DOHH2 (cell line): ENCODE measurements around the gene DMXL1.
"Not testable (repeated sequence)": the region's sequence is repeated elsewhere in the genome, so short reads cannot be mapped to it uniquely, and the experiment has no call there.

Experiments
- H3F3A ChIP-seq: fragments of 200-600 bp; sonication (generic), shearing (Covaris generic); 2 replicates; pipeline ENCODE4 v1.6.0; 2016; ENCODE audit warnings: antibody characterized with exemption, mild to moderate bottlenecking; ENCODE audit not compliant: control insufficient read depth, insufficient read depth
- H3K27ac ChIP-seq: fragments of 200-600 bp; sonication (generic); 2 replicates; pipeline ENCODE4 v1.5.1; 2014; ENCODE audit warnings: low read depth, mild to moderate bottlenecking, low read length, moderate library complexity
- H3K27me3 ChIP-seq: fragments of 200-600 bp; sonication (generic); 2 replicates; pipeline ENCODE4 v1.6.1; 2014; ENCODE audit warnings: mild to moderate bottlenecking, low read length, mixed read lengths; ENCODE audit not compliant: control insufficient read depth
- H3K36me3 ChIP-seq: fragments of 200-600 bp; sonication (generic); 2 replicates; pipeline ENCODE4 v1.6.1; 2014; ENCODE audit warnings: mild to moderate bottlenecking, low read length, moderate library complexity, mixed read lengths; ENCODE audit not compliant: control insufficient read depth
- H3K4me1 ChIP-seq: fragments of 200-600 bp; sonication (generic); 2 replicates; pipeline ENCODE4 v1.6.1; 2014; ENCODE audit warnings: mild to moderate bottlenecking, low read length, mixed read lengths; ENCODE audit not compliant: control insufficient read depth
- H3K4me2 ChIP-seq: fragments of 200-600 bp; sonication (generic); 2 replicates; pipeline ENCODE4 v1.6.0; 2014; ENCODE audit warnings: mild to moderate bottlenecking, low read length, moderate library complexity
- H3K4me3 ChIP-seq: fragments of 200-600 bp; sonication (generic); 2 replicates; pipeline ENCODE4 v1.5.1; 2014; ENCODE audit warnings: mild to moderate bottlenecking, low read length, mixed read lengths
- H3K79me2 ChIP-seq: fragments of 200-600 bp; sonication (generic); 2 replicates; pipeline ENCODE4 v1.6.1; 2014; ENCODE audit warnings: mild to moderate bottlenecking, low read length, mixed read lengths; ENCODE audit not compliant: control insufficient read depth
- H3K9me2 ChIP-seq: fragments of 200-600 bp; sonication (generic); replicated peaks from 2 replicates; pipeline ENCODE4 v1.6.1; 2014; ENCODE audit warnings: mild to moderate bottlenecking, low read length, mixed read lengths; ENCODE audit not compliant: control insufficient read depth
- H3K9me3 ChIP-seq: fragments of 200-600 bp; sonication (generic); 2 replicates; pipeline ENCODE4 v1.6.1; 2014; ENCODE audit warnings: antibody characterized with exemption, low read length, mixed read lengths; ENCODE audit not compliant: control insufficient read depth, insufficient read depth
- H4K20me1 ChIP-seq: fragments of 200-600 bp; sonication (generic); 2 replicates; pipeline ENCODE4 v1.6.0; 2014; ENCODE audit warnings: low read depth, mild to moderate bottlenecking, antibody characterized with exemption, low read length, moderate library complexity; ENCODE audit not compliant: control insufficient read depth, insufficient read depth
- EZH2phosphoT487 ChIP-seq: fragments of 200-600 bp; sonication (generic); IDR thresholded peaks from 2 replicates; pipeline ENCODE4 v1.6.1; 2017; ENCODE audit warnings: borderline replicate concordance, mild to moderate bottlenecking, antibody characterized with exemption, low read length, moderate library complexity, mixed read lengths
- TF ChIP-seq, protein P1 (sequence below): fragments of 200-600 bp; sonication (generic); IDR thresholded peaks from one replicate; pipeline ENCODE4 v1.5.1; 2014; ENCODE audit warnings: antibody characterized with exemption, mild to moderate bottlenecking, low read depth, low read length; ENCODE audit not compliant: poor library complexity, severe bottlenecking

Gene DMXL1

DNA sequence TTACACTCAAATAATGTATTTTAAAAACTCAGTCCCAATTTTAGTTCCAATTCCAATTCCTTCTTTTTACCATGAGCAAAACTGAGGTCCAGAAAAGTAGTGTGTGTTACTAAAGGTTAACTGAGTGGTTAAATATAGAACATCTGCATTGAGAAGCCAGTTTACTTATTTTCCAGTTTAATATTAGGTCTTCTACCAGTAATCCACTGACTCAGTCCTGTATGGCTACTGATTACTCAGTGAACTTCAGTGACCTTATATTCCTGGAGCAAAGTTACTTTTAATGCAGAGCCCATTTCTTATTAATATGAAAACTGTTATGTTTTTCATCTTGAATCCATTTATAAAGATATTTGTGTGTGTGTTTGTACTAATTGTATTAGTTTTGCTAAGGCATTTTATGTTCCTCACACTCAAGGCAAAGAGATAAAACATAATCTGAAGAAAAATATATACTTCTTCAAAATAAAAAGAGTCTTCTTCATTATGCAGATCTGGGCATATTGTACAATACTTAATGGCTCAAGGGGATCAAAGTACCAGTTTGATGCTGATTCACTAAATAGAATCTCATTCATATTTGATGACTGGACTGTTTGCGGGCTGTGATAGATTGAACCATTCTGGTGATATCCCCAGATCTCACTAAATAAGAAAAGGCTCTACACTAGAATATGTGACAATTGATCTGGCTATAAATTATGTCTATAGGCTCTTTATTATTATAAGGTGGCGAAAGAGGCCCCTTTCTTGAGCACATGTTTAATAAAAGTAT is 60.8 kb downstream of the DMXL1 start:
- Histone ChIP-seq H3K4me1 (no peaks in the 10 kb centered on the region), H3K9me3 (peaks cover 12% of the 10 kb centered on the region; the same call in 1 of the 2 replicates), H3K4me3 (no peak overlapping the region), H3K9me2 (no peaks in the 10 kb centered on the region), H3K27me3 (no peaks in the 10 kb centered on the region), H3K4me2 (no peak overlapping the region), H4K20me1 (no peaks in the 10 kb centered on the region), H3K27ac (no peak overlapping the region), H3F3A (no peaks in the 10 kb centered on the region; the same call in 1 of the 2 replicates), H3K79me2 (no peaks in the 10 kb centered on the region), H3K36me3 (peaks cover 55% of the 10 kb centered on the region)
- TF ChIP-seq, protein P1, sequence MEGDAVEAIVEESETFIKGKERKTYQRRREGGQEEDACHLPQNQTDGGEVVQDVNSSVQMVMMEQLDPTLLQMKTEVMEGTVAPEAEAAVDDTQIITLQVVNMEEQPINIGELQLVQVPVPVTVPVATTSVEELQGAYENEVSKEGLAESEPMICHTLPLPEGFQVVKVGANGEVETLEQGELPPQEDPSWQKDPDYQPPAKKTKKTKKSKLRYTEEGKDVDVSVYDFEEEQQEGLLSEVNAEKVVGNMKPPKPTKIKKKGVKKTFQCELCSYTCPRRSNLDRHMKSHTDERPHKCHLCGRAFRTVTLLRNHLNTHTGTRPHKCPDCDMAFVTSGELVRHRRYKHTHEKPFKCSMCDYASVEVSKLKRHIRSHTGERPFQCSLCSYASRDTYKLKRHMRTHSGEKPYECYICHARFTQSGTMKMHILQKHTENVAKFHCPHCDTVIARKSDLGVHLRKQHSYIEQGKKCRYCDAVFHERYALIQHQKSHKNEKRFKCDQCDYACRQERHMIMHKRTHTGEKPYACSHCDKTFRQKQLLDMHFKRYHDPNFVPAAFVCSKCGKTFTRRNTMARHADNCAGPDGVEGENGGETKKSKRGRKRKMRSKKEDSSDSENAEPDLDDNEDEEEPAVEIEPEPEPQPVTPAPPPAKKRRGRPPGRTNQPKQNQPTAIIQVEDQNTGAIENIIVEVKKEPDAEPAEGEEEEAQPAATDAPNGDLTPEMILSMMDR: no peak
- TF ChIP-seq EZH2phosphoT487: no peak

DNA sequence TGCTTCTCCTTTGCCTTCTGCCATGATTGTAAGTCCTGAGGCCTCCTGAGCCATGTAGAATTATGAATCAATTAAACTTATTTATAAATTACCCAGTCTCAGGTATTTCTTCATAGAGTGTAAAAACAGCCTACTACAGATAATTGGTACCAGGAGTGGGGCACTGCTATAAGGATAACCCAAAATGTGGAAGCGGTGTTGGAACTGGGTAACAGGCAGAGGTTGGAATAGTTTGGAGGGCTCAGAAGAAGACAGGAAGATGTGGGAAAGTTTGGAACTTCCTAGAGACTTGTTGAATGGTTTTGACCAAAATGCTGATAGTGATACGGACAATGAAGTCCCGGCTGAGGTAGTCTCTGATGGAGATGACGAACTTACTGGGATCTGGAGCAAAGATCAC is 64.9 kb downstream of the DMXL1 start:
- not testable (repeated sequence) for H3F3A ChIP-seq, H3K27ac ChIP-seq, H3K4me1 ChIP-seq, H4K20me1 ChIP-seq, H3K4me3 ChIP-seq, H3K9me2 ChIP-seq, H3K27me3 ChIP-seq, H3K79me2 ChIP-seq, H3K4me2 ChIP-seq
- peaks cover 60% of the 10 kb centered on the region for H3K36me3 ChIP-seq
- peaks cover 12% of the 10 kb centered on the region; the same call in 1 of the 2 replicates for H3K9me3 ChIP-seq

DNA sequence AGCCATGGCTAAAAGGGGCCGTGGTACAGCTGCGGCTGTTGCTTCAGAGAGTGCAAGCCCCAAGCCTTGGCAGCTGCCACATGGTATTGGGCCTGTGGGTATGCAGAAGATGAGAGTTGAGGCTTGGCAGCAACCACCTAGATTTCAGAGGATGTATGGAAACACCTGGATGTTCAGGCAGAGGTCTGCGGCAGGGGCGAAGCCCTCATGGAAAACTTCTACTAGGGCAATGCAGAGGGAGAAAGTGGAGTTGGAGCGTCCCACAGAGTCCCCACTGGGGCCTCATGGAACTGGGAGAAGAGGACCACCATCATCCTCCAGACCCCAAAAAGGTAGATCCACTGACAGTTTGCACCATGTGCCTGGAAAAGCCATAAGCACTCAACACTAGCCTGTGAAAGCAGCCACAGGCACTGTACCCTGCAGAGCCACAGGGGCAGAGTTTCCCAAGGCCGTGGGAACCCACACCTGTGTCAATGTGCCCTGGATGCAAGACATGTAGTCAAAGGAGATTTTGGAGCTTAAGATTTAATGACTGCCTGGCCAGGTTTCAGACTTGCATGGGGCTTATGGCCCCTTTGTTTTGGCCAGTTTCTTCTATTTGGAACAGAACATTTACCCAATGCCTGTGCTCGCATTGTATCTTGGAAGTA is 65.9 kb downstream of the DMXL1 start:
- no peaks in the 10 kb centered on the region for H3K27me3 ChIP-seq
- H3K4me3 ChIP-seq: no peak overlapping the region
- peaks cover 12% of the 10 kb centered on the region; the same call in 1 of the 2 replicates for H3K9me3 ChIP-seq
- no peak overlapping the region for H3K27ac ChIP-seq
- no peak for TF ChIP-seq EZH2phosphoT487
- TF ChIP-seq, protein P1: no peak
- no peaks in the 10 kb centered on the region for H4K20me1 ChIP-seq
- no peak overlapping the region for H3K4me2 ChIP-seq
- peaks cover 57% of the 10 kb centered on the region for H3K36me3 ChIP-seq
- H3K4me1 ChIP-seq: no peaks in the 10 kb centered on the region
- H3F3A ChIP-seq: no peaks in the 10 kb centered on the region; the same call in 1 of the 2 replicates
- no peaks in the 10 kb centered on the region for H3K79me2 ChIP-seq
- no peaks in the 10 kb centered on the region for H3K9me2 ChIP-seq

DNA sequence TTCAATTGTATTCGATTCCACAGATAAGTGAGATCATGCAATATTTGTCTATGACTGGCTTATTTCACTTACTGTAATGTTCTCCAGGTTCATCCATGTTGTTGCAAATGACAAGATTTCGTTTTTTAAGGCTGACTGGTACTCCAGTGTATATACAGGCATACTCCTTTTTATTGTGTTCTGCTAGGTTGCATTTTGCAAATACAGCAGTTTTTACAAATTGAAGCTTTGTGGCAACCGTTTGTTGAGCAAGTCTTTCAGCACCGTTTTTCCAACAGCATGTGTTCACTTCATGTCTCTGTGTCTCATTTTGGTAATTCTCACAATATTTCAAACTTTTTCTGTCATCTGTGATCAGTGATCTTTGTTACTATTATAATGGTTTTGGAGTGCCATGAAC is 82.7 kb downstream of the DMXL1 start:
- Histone ChIP-seq H3K79me2 (no peaks in the 10 kb centered on the region), H3K36me3 (peaks cover 27% of the 10 kb centered on the region), H3K4me1 (no peaks in the 10 kb centered on the region), H3F3A (no peaks in the 10 kb centered on the region), H3K4me2 (no peak overlapping the region), H3K27ac (no peak overlapping the region), H3K9me3 (peaks cover 5% of the 10 kb centered on the region; the same call in 1 of the 2 replicates), H3K27me3 (no peaks in the 10 kb centered on the region), H3K4me3 (no peak overlapping the region), H4K20me1 (no peaks in the 10 kb centered on the region), H3K9me2 (no peaks in the 10 kb centered on the region)
- TF ChIP-seq EZH2phosphoT487: no peak
- TF ChIP-seq, protein P1: no peak
